Measurements from ENCODE around the gene STAB1. TPM values are rescaled to one million over a fixed set of nuclear protein-coding genes. Genes with fewer than 3 reads are reported as not detected.
A peak's percentile ranks its signal among the peaks of the same experiment; 100 is the strongest.

STAB1 gene
- total RNA-seq, 1 donor from 2014 or later = 67.2 TPM

- no peak for TF ChIP-seq CTCF (IDR thresholded peaks at IDR 0.05; ENCODE audit: borderline replicate concordance)
- Histone ChIP-seq H3K27me3 (ENCODE audit: low read depth) (no peaks in the 10 kb centered on the region), H3K36me3 (peaks cover 70% of the 10 kb centered on the region), H3K9me3 (replicated peaks) (no peaks in the 10 kb centered on the region), H3K4me1 (peaks cover 48% of the 10 kb centered on the region), H3K27ac (replicated peaks) (peak overlapping the region; percentile 75), H3K4me3 (no peak overlapping the region)
- intact Hi-C loops (cut with micrococcal nuclease) = loop anchor here (10.0 kb wide), 1 partner anchor 72 kb away; no protein-coding TSS in a partner anchor
- DNase-seq = no peak
Observed at GRCh38 chr3:52473026-52473425, 22.1 kb upstream of the STAB1 start.

DNA sequence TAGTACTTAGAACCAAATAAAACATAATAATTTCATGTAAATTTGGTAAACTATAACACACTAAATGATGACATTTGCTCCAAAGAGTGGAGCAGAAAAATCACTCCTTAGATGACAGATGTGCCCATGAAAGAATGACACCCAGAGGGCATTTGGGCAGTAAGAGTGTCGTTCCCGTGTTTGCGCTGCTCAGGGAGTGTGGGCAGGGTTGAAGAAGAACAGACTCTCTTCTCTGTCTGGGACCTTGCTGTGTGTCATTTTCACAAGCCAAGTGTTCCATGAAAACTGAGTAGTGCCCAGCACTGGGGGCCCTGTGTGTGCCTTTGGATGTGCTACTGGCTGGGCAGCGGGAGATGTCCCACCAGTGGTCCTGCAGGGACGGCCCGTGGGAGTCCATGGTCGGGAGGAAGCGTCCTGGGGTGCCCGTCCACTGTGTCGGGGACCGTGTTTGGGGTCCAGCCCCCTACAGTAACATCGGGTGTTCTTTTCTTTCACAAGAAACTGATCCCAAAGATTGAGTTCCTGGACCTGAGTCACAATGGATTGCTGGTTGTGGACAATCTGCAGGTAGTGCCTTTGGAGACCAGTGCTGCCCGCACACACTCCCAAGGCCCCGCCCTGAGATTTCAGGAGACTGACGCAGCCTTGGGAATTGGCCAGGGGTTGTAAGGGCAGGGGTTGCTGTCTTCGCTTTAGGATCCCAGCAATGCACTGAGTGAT, 17.9 kb upstream of the STAB1 start:
- Histone ChIP-seq H3K36me3 (peaks cover 99% of the 10 kb centered on the region), H3K27me3 (ENCODE audit: low read depth) (no peaks in the 10 kb centered on the region), H3K27ac (replicated peaks) (no peak overlapping the region), H3K4me3 (no peak overlapping the region), H3K4me1 (peaks cover 21% of the 10 kb centered on the region), H3K9me3 (replicated peaks) (no peaks in the 10 kb centered on the region)
- no peak for TF ChIP-seq CTCF (IDR thresholded peaks at IDR 0.05; ENCODE audit: borderline replicate concordance)
- intact Hi-C loops (cut with micrococcal nuclease) = loop anchor here (10.0 kb wide), 1 partner anchor 68 kb away; no protein-coding TSS in a partner anchor
- DNase-seq = no peak

DNA sequence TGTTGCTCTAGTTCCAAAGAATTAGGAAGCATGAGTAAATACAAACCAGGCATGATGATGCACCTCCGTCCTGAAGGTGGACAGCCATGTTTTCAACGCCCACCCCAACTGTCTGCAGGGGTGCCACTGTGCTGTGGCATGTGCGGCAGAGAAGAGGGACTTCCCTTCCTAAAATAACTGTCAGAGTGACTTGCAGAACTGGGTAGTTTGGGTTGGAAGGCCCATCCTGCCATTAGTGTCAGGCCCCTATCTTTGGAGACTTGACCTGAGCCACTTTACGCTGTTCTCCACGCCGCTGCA, 17.4 kb upstream of the STAB1 start:
- no peak for DNase-seq
- Histone ChIP-seq H3K27me3 (ENCODE audit: low read depth) (no peaks in the 10 kb centered on the region), H3K4me1 (peaks cover 18% of the 10 kb centered on the region), H3K9me3 (replicated peaks) (no peaks in the 10 kb centered on the region), H3K27ac (replicated peaks) (no peak overlapping the region), H3K36me3 (peaks cover 99% of the 10 kb centered on the region), H3K4me3 (no peak overlapping the region)
- intact Hi-C loops (cut with micrococcal nuclease) = loop anchor here (10.0 kb wide), 1 partner anchor 67 kb away; no protein-coding TSS in a partner anchor
- no peak for TF ChIP-seq CTCF (IDR thresholded peaks at IDR 0.05; ENCODE audit: borderline replicate concordance)

GRCh38 chr3:52479037-52479876, 15.9 kb upstream of the STAB1 start:
- TF ChIP-seq CTCF (IDR thresholded peaks at IDR 0.05; ENCODE audit: borderline replicate concordance) = no peak
- Histone ChIP-seq H3K27ac (replicated peaks) (peak overlapping the region; percentile 30), H3K4me1 (peaks cover 28% of the 10 kb centered on the region), H3K4me3 (no peak overlapping the region), H3K36me3 (peaks cover 87% of the 10 kb centered on the region), H3K27me3 (ENCODE audit: low read depth) (no peaks in the 10 kb centered on the region), H3K9me3 (replicated peaks) (no peaks in the 10 kb centered on the region)
- DNase-seq = no peak
- intact Hi-C loops (cut with micrococcal nuclease) = loop anchor here (10.0 kb wide), 1 partner anchor 66 kb away; no protein-coding TSS in a partner anchor

- Histone ChIP-seq H3K27ac (replicated peaks) (peak overlapping the region; percentile 30), H3K36me3 (peaks cover 80% of the 10 kb centered on the region), H3K27me3 (ENCODE audit: low read depth) (no peaks in the 10 kb centered on the region), H3K9me3 (replicated peaks) (no peaks in the 10 kb centered on the region), H3K4me3 (peak overlapping the region; percentile 21), H3K4me1 (peaks cover 36% of the 10 kb centered on the region)
- no peak for DNase-seq
- intact Hi-C loops (cut with micrococcal nuclease) = loop anchor here (10.0 kb wide), 1 partner anchor 65 kb away; no protein-coding TSS in a partner anchor
- no peak for TF ChIP-seq CTCF (IDR thresholded peaks at IDR 0.05; ENCODE audit: borderline replicate concordance)
Observed at GRCh38 chr3:52479877-52480575, 15.1 kb upstream of the STAB1 start.

Data from left ventricle myocardium inferior (tissue), 1 donor.